GM12891 (cell line): ENCODE measurements around the gene CTNNB1. TPM values are rescaled to one million over a fixed set of nuclear protein-coding genes. Genes with fewer than 3 reads are reported as not detected.

ENCODE experiments used
- DNase-seq: peaks from one replicate; pipeline ENCODE4 v3.0.0; 2011; ENCODE audit warnings: low spot score; ENCODE audit not compliant: insufficient read length
- FAIRE-seq: peaks from 2 replicates; lab custom pipeline; 2011; peaks lifted over from hg19 to GRCh38; lab: Jason Lieb, UNC
- PAX5 ChIP-seq: IDR thresholded peaks from 2 replicates; pipeline ENCODE4 v1.6.1; 2011; ENCODE audit warnings: low read length, moderate library complexity, mild to moderate bottlenecking; ENCODE audit not compliant: insufficient read depth, severe bottlenecking
- POLR2A ChIP-seq: IDR thresholded peaks from 2 replicates; pipeline ENCODE4 v1.6.1; 2011; ENCODE audit warnings: low read depth, low read length, control low read depth
- POLR2AphosphoS5 ChIP-seq: IDR thresholded peaks from 2 replicates; pipeline ENCODE4 v1.6.1; 2011; ENCODE audit warnings: low read depth, low read length, control low read depth
- POU2F2 ChIP-seq: IDR thresholded peaks from 2 replicates; pipeline ENCODE4 v1.6.1; 2011; ENCODE audit warnings: low read depth, mild to moderate bottlenecking, control low read depth, low read length, moderate library complexity
- SPI1 ChIP-seq: IDR thresholded peaks from 2 replicates; pipeline ENCODE4 v1.6.1; 2011; ENCODE audit warnings: low read depth, low read length, control low read depth
- TAF1 ChIP-seq: IDR thresholded peaks from 2 replicates; pipeline ENCODE4 v1.6.1; 2011; ENCODE audit warnings: low read depth, low read length, control low read depth
- polyA plus RNA-seq: library from polyadenylated mRNA; unstranded; fragments of >200 nt; gene quantifications from one replicate; pipeline ENCODE4 v1.2.1, GENCODE V29; 2012; ENCODE audit warnings: low read depth, missing spikeins, inconsistent platforms; ENCODE audit not compliant: missing spikeins

The CTNNB1 gene
- polyA plus RNA-seq: 84.5 TPM

GRCh38 chr3:41198950-41199865 is at the start of gene CTNNB1:
CTNNB1 (plus strand) TSS chr3:41199505; CDS start chr3:41224069, 24,564 bp downstream.
- TF ChIP-seq POLR2A (peak; percentile 97), TAF1 (peak; percentile 98), SPI1 (no peak), POU2F2 (peak; percentile 92), PAX5 (peak; percentile 36), POLR2AphosphoS5 (peak; percentile 98)
- peak; percentile 92 for FAIRE-seq
- peak; percentile 49 for DNase-seq

DNA sequence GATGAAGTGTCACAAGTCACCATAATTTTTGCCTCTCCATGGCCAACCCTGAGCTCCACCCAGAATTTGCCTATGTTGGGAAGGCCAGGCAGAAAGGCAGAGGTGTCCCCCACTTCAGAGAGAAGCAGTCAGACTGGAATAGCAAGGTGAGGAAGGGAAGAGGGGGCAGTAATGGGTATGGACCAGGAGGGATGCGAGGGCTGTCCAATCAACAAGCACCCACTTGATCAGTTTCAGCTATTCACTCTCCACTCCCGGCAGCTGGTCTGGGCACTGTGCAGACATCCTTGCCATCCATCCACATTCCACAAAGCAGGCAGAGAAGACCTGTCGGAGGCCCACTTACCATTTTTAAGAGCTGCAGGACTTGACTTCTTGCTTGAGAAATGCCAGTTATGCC is 43.5 kb upstream of the CTNNB1 start:
- TF ChIP-seq POLR2AphosphoS5 (no peak), PAX5 (no peak), POU2F2 (no peak), POLR2A (no peak), TAF1 (no peak), SPI1 (no peak)
- DNase-seq (no peak), FAIRE-seq (no peak)

GRCh38 chr3:41158947-41159346 is 40.4 kb upstream of the CTNNB1 start:
- no peak for FAIRE-seq
- no peak for TF ChIP-seq PAX5
- TF ChIP-seq SPI1: 0 out of 2 replicates have a peak, but pooled peaks have one; percentile 11

GRCh38 chr3:41159588-41160189 is 39.6 kb upstream of the CTNNB1 start:
- no peak for FAIRE-seq
- DNase-seq: no peak
- TF ChIP-seq POU2F2: no peak
- TF ChIP-seq POLR2AphosphoS5: no peak
- no peak for TF ChIP-seq SPI1
- no peak for TF ChIP-seq POLR2A
- no peak for TF ChIP-seq PAX5
- no peak for TF ChIP-seq TAF1

More at GRCh38 chr3:41158947-41159346, 40.4 kb upstream of the CTNNB1 start:
- no peak for DNase-seq

DNA sequence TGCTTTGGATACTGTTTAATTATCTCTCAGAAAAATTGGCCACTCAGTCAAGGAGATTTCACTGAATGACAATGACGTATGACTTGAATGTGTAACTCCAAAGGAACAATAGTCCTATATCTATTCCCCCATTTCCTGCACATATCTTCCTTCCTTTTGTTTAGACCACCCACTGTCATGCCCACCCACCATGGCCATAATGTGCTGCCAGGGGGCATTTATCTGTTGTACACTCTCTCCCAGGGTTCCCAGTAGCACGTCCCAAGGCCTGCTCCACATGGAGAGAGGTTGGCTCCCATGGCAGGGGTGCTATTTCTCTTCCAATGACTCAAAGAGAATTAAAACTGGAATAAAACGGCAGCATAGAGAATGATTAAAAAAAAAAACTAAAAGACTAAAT is 36.8 kb upstream of the CTNNB1 start:
- FAIRE-seq: no peak
- no peak for DNase-seq
- TF ChIP-seq POU2F2 (no peak), SPI1 (no peak), POLR2A (no peak), TAF1 (no peak), POLR2AphosphoS5 (no peak), PAX5 (no peak)

- FAIRE-seq (no peak), DNase-seq (no peak)
- TF ChIP-seq SPI1 (no peak), POLR2A (no peak), PAX5 (no peak), TAF1 (no peak), POLR2AphosphoS5 (no peak), POU2F2 (no peak)
Measured at GRCh38 chr3:41163006-41163405, 36.3 kb upstream of the CTNNB1 start.

- TF ChIP-seq POLR2A (no peak), POLR2AphosphoS5 (no peak), PAX5 (no peak), POU2F2 (no peak), TAF1 (no peak), SPI1 (no peak)
- DNase-seq (no peak), FAIRE-seq (no peak)
Measured at GRCh38 chr3:41163421-41163820, 35.9 kb upstream of the CTNNB1 start.

DNA sequence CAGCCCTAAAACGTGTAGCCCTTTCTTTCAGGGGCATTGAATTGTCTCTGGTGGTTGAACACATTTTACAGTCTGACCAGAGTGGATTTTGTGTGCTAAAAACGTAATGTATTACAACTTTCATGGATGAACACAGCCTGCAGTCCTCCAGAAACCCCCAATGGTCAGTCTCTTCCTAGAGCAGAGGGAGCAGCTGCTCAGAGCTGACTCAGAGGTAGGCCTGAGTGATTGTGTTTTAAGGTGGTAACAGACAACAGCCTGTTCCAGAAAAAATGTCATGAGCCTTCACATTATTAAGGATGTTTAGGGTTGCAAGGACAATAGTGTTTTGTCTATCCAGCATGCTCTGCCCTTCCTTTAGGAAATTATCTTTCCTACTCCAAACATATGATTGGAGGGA is 34.5 kb upstream of the CTNNB1 start:
- TF ChIP-seq POLR2A: no peak
- TF ChIP-seq SPI1: no peak
- no peak for TF ChIP-seq TAF1
- no peak for TF ChIP-seq PAX5
- no peak for TF ChIP-seq POLR2AphosphoS5
- no peak for TF ChIP-seq POU2F2
- DNase-seq: no peak
- no peak for FAIRE-seq

DNA sequence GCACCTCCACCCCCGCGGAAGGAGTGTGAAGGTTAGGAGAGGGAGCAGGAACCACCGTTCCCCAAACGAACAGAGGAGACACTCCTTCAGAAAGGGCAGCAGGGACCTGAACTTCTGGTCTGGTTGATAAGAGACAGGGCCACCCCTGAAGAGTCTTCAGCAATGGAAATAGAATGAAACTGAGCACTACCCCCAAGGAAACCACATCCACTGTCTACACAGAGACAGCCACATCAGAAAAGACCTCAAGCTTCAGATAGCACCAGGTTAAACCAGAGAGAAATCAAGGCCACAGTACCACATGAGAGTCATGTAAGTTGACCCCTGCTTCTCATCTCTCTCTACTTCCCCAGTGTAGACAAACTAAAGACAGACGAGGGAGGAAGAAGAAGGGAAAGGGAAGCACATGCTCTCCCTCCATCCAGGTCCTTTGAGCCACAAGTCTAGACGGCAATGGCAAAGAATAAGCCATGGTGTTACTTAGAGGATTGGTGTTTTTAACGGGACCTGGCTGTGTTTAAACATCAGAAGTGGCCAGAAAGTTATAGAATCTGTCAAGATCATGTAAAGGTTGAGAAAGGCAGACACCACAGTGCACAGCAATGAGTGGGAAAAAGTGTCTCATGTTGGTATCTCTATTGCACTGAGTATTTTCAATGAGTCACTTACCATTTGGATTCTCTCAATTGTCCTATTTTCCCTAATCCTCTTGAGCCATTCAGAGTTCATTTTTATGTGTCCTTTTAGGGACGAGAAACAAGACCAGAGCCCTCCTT is 31.4 kb upstream of the CTNNB1 start:
- no peak for TF ChIP-seq POLR2A
- TF ChIP-seq POU2F2: no peak
- TF ChIP-seq SPI1: no peak
- no peak for TF ChIP-seq TAF1
- no peak for TF ChIP-seq POLR2AphosphoS5
- TF ChIP-seq PAX5: no peak
- FAIRE-seq (no peak), DNase-seq (no peak)

DNA sequence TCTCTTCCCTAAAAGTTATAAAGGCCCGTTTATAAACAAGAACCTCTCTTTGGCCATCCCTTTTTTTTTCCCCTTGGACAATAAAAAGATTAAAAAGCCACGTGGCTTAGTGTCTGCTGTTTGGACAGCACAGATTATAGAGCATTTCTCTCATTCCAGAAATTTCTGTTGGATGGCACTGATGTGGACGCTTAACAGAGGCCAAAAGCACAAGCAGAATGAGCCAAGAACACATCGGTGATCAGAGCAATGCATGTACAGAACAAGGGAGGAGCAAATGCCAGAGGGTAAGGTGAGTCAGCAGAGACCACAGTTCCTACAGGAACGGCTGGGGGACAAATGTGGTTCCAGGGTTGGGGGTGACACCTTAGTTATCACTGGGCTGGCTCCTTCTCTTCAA is 30.3 kb upstream of the CTNNB1 start:
- DNase-seq: no peak
- FAIRE-seq: no peak
- TF ChIP-seq POLR2A (no peak), PAX5 (no peak), POLR2AphosphoS5 (no peak), SPI1 (no peak), POU2F2 (no peak), TAF1 (no peak)
